ENCODE data around the gene PDE6G.

The PDE6G gene

GRCh38 chr17:81700353-81701287, 44.3 kb upstream of the PDE6G start:
- H3K4me3 ChIP-seq (ENCODE audit: low read length), result no peak overlapping the region
- no peak for DNase-seq (ENCODE audit: low read depth)
- no peak for TF ChIP-seq CTCF (IDR thresholded peaks at IDR 0.05; ENCODE audit: insufficient read depth, low read depth, low read length, missing control alignments)

- no peak overlapping the region for H3K4me3 ChIP-seq (ENCODE audit: low read length)
- no peak for TF ChIP-seq CTCF (IDR thresholded peaks at IDR 0.05; ENCODE audit: insufficient read depth, low read depth, low read length, missing control alignments)
Observed at GRCh38 chr17:81697261-81698044, 41.1 kb upstream of the PDE6G start.

DNA sequence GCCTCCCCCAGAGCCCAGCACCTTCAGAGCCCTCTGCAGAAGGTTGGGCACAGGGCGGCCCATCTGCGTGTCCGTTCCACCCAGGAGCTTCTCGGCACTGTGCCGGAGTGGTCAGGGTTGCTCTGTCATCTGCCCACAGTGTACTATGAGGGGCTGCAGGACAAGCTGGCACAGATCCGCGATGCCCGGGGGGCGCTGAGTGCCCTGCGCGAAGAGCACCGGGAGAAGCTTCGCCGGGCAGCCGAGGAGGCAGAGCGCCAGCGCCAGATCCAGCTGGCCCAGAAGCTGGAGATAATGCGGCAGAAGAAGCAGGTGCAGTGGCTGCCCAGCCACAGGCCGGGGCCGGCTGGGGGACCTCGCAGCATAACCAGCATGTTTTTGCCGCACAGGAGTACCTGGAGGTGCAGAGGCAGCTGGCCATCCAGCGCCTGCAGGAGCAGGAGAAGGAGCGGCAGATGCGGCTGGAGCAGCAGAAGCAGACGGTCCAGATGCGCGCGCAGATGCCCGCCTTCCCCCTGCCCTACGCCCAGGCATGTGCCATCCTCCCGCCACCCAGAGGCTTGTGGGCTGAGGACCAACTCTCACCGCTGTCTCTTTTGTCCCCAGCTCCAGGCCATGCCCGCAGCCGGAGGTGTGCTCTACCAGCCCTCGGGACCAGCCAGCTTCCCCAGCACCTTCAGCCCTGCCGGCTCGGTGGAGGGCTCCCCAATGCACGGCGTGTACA, 40.0 kb upstream of the PDE6G start:
- TF ChIP-seq CTCF (IDR thresholded peaks at IDR 0.05; ENCODE audit: insufficient read depth, low read depth, low read length, missing control alignments), result no peak
- H3K4me3 ChIP-seq (ENCODE audit: low read length), result no peak overlapping the region
- no peak for DNase-seq (ENCODE audit: low read depth)

More at GRCh38 chr17:81697261-81698044, 41.1 kb upstream of the PDE6G start:
- DNase-seq (ENCODE audit: low read depth), result no peak

GRCh38 chr17:81695801-81696200, 39.5 kb upstream of the PDE6G start:
- no peak overlapping the region for H3K4me3 ChIP-seq (ENCODE audit: low read length)
- TF ChIP-seq CTCF (IDR thresholded peaks at IDR 0.05; ENCODE audit: insufficient read depth, low read depth, low read length, missing control alignments), result no peak
- no peak for DNase-seq (ENCODE audit: low read depth)

- H3K4me3 ChIP-seq (ENCODE audit: low read length), result no peak overlapping the region
- no peak for TF ChIP-seq CTCF (IDR thresholded peaks at IDR 0.05; ENCODE audit: insufficient read depth, low read depth, low read length, missing control alignments)
- DNase-seq (ENCODE audit: low read depth), result no peak
Observed at GRCh38 chr17:81695211-81695610, 38.9 kb upstream of the PDE6G start.

GRCh38 chr17:81694810-81695209, 38.5 kb upstream of the PDE6G start:
- no peak for TF ChIP-seq CTCF (IDR thresholded peaks at IDR 0.05; ENCODE audit: insufficient read depth, low read depth, low read length, missing control alignments)
- DNase-seq (ENCODE audit: low read depth), result no peak
- no peak overlapping the region for H3K4me3 ChIP-seq (ENCODE audit: low read length)

Data from epithelial cell of esophagus (primary cell).